NOMO-1 treated with DMSO at 0.1 percent for 48 hours (cell line): ENCODE data around the gene COLEC11.
"Not testable (repeated sequence)": the region's sequence is repeated elsewhere in the genome, so short reads cannot be mapped to it uniquely, and the experiment has no call there.

Experiments
- DNase-seq: peaks from one replicate; lab custom pipeline; 2025; ENCODE audit not compliant: unreplicated experiment; lab: John Stamatoyannopoulos, UW

The COLEC11 gene

DNA sequence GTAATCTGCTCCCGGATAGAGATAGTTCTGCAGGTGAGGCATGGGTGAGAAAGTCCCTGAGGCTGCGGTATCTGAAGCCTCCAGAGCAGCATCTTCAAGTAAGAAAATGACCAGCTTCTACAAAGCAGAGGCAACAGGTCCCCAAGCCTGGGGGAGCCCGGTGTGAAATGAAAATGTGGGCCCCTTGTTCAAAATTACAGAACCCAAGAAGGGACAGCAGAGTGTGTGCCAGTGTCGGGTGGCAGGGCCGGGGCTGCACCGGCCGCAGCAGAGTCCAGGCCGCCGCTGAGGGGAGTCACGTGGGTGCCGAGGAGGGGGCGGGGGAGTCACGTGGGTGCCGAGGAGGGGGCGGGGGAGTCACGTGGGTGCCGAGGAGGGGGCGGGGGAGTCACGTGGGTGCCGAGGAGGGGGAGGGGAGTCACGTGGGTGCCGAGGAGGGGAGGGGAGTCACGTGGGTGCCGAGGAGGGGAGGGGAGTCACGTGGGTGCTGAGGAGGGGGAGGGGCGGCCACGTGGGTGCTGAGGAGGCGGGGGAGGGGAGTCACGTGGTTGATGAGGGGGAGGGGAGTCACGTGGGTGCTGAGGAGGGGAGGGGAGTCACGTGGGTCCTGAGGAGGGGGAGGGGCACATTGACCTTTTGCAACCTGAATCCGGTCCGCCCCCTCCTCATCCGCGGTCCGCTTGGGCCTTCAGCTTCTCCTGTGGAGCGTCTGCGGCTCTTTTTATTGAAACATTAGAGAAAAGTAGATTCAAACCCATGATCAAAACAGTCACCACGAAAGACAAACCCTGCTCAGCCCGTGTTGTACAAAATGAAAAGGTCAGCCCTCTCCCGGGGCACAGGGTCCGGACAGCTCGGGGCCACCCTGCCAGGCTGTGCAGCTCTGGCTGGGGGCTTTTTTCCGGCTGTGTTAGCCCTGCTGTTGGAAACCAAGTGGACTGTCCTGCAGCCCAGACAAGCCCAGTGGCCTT is 10.4 kb downstream of the COLEC11 start:
- DNase-seq: no peak

- DNase-seq: no peak
Measured at GRCh38 chr2:3606028-3606369, 11.1 kb downstream of the COLEC11 start.

DNA sequence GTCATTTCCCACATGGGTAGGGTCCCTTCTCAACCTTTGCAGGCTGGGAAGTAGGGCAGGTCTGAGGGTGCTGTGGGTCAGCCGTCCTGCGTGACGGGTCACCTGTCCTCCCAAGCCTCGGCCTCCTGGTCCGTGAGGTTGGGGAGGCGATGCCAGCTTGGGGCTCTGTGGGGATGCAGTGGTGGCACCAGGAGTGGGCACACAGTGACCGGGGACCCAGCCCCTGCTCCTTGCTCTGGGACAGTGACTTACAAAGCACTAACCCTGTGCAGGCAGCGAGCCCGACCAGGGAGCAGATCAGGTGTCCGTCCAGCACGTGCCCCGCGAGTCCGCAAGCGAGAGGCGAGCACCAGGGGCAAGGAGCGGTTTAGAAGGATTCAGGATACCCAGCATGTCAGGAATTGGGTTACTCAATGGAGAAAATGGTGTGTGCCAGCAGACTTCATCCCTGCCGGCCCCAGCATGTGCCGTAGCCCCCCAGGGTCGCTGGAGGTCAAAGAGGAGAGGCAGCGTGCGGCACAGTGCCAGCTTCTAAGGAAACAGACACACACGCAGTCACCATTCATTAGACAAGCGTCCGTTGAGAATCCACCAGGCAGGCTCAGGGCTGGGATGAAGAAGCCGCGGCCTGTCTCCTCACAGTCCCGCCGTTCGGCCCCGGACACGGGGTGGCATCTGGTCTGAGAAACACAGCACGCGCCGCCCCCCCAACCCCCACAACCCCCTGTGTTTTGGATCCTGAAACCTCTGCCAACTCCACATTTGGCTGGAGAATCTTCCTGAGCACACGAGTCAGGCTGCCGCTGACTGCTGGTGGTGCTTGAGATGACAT is 11.7 kb downstream of the COLEC11 start:
- DNase-seq: no peak

DNA sequence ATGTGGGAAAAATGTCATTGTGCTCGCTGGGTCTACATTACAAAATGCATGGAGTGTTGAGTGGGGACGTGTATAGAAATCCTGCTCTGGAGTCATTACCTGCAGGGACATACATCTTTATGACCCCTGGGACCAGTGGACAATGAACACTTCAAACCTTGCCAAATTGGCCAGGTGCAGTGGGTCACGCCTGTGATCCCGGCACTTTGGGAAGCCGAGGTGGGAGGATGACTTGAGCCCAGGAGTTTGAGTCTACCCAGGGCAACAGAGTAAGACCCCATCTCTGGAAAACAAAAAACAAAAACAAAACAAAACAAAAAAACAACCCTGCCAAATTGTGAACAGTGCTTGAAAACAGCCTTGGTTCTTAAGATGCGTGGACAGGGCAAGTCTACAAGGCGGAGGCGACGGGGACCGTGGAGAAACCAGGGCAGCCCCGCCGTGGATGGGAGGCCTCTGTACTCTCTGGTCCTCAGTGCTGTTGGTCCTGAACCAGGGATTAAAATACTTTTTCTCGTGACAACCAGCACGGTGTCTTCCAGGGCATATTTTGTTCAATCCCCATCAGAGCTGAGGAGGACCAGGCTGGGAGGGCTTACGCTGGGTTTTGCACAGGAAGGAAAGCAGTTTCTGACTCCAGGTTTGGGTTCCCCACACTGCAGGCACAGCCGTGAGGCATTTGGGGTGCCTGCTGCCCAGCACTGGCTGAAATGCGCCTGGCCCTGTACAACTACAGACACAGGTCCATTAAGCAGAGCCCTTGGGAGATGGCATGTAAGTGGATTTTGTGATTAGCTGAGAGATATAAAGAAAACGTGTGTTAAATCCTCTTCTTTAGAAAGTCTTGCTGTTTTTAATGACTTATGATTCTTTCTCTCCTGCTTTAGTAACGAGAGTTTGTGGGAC is 13.7 kb downstream of the COLEC11 start:
- no peak for DNase-seq

GRCh38 chr2:3609279-3609673 is 14.4 kb downstream of the COLEC11 start:
- not testable (repeated sequence) for DNase-seq

DNA sequence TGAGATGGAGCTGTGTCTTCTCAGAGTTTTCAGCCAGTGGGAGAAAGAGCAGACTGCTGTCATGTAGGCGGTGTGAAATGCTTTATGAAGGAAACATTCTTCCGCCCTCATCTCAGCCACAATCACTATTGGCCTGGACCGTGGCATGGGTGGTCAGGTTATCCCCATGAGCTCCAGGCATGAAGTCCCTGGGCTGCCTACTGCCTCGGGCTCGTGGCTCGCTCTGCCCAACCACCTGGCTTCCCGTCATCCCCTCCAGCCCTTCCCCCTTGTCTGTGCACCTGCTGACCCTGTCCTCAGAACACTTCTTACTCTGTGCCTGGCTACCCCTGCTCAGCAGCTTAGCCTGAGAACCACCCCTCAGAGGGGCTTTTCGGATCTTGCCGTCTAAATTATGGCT is 15.5 kb downstream of the COLEC11 start:
- DNase-seq: no peak

GRCh38 chr2:3610881-3611505 is 16.1 kb downstream of the COLEC11 start:
- no peak for DNase-seq

DNA sequence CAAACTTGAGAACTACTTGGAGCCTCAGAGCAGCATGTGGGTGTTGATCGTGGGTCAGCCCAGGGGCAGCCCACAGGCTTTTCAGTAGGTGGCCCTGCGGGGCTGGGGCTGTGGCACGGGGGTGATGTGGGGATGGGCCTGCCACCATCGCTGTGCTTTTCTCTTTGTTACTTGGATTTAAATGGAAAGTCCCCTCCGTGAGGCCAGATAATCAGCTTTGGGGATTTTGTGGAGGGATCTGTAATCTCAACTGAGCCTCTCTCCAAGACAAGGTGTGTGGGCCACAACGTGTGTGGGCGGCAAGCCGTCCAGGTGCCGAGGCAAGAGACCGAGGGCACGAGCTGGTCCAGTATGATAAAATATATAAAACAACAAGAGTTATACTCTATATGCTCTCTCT is 16.7 kb downstream of the COLEC11 start:
- DNase-seq: no peak

GRCh38 chr2:3612639-3613523 is 18.0 kb downstream of the COLEC11 start:
- DNase-seq: no peak

DNA sequence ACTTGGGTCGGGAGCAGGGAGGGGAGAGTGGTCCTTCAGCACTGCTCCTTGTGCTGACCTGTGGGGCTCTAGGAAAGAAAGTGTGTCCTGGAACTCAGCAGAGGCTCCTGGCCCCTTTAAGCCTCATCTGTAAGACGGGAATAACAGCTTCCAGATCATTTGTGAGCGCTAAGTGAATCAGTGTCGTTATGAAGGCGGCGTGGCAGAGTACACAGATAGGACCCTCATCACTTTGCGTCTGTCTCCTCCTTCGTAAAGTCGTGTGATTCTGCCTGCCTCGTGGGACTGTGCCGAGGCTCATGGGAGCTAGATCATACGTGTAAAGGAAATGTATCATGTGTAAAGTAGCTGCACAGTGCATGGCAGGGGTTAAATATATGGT is 18.6 kb downstream of the COLEC11 start:
- no peak for DNase-seq

- not testable (repeated sequence) for DNase-seq
Measured at GRCh38 chr2:3614743-3615142, 19.8 kb downstream of the COLEC11 start.

GRCh38 chr2:3615541-3616200 is 20.8 kb downstream of the COLEC11 start:
- DNase-seq: not testable (repeated sequence)

- DNase-seq: not testable (repeated sequence)
Measured at GRCh38 chr2:3616435-3617197, 21.7 kb downstream of the COLEC11 start.

DNA sequence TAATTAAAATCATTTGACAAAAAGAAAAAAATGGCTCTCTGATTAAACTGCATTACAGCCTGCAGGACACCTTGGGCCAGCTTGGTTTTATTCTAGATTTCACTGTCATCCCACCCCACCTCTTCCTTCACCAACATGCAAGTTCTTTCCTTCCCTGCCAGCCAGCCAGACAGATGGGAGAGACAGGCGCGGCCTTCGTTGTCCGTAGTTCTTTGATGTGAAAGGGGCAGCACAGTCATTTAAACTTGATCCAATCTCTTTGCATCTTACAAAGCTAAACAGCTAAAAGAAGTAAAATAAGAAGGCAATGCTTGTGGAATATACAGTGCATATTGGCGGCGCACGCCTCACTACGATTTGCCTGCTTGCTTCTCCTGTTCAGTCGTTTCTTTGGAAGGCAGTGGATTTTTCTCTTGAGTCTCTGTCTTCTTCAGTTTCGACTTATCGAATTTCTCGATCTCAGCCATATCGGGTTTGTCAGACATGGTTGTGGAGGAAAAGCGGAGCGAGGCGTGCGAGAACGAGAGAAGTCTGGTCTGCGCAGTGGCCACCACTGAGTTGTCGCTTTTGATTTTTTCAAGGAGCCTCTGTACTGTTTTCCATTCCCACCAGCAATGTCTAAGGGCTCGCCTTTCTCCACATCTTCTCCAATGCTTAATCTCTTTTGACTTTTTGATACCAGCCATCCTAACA is 22.4 kb downstream of the COLEC11 start:
- no peak for DNase-seq

- no peak for DNase-seq
Measured at GRCh38 chr2:3618367-3618766, 23.5 kb downstream of the COLEC11 start.

GRCh38 chr2:3619033-3619432 is 24.1 kb downstream of the COLEC11 start:
- DNase-seq: no peak

- DNase-seq: not testable (repeated sequence)
Measured at GRCh38 chr2:3619661-3620060, 24.7 kb downstream of the COLEC11 start.

DNA sequence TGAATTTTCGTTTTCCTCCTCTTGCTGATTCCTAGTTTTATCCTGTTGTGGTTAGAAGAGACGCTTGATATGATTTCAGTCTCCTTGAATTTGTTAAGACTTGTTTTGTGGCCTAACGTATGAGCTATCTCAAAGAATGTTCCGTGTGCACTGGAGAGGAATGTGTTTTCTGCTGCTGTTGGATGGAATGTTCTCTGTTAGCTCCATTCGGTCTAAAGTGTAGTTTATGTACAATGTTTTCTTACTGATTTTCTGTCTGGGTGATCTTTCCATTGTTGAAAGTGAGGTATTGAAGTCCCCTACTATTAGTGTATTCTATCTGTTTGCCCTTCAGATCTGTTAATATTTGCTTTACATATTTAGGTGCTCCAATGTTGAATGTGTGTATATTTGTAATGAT is 25.9 kb downstream of the COLEC11 start:
- no peak for DNase-seq
